Measurements from ENCODE around the gene VPS4A.
"Not testable (repeated sequence)": the region's sequence is repeated elsewhere in the genome, so short reads cannot be mapped to it uniquely, and the experiment has no call there.

The VPS4A gene

GRCh38 chr16:69293401-69293800 lies 17.7 kb upstream of the VPS4A start:
- H3K9me2 ChIP-seq (replicated peaks; ENCODE audit: low read depth, low read length) = no peaks in the 10 kb centered on the region
- no peak overlapping the region for H3K4me3 ChIP-seq (ENCODE audit: low read length, poor library complexity, severe bottlenecking)
- H3K9me3 ChIP-seq (ENCODE audit: insufficient read depth, low read depth, low read length) = no peaks in the 10 kb centered on the region
- H3K4me1 ChIP-seq (ENCODE audit: insufficient read depth, low read length, poor library complexity, severe bottlenecking) = no peaks in the 10 kb centered on the region
- no peaks in the 10 kb centered on the region for H3F3A ChIP-seq (ENCODE audit: low read depth)
- TF ChIP-seq, protein P1, sequence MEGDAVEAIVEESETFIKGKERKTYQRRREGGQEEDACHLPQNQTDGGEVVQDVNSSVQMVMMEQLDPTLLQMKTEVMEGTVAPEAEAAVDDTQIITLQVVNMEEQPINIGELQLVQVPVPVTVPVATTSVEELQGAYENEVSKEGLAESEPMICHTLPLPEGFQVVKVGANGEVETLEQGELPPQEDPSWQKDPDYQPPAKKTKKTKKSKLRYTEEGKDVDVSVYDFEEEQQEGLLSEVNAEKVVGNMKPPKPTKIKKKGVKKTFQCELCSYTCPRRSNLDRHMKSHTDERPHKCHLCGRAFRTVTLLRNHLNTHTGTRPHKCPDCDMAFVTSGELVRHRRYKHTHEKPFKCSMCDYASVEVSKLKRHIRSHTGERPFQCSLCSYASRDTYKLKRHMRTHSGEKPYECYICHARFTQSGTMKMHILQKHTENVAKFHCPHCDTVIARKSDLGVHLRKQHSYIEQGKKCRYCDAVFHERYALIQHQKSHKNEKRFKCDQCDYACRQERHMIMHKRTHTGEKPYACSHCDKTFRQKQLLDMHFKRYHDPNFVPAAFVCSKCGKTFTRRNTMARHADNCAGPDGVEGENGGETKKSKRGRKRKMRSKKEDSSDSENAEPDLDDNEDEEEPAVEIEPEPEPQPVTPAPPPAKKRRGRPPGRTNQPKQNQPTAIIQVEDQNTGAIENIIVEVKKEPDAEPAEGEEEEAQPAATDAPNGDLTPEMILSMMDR (conservative IDR thresholded peaks at IDR 0.05; ENCODE audit: low read length) = no peak
- TF ChIP-seq EZH2phosphoT487 (IDR thresholded peaks at IDR 0.05; ENCODE audit: borderline replicate concordance) = no peak
- H2AFZ ChIP-seq (ENCODE audit: low read length) = no peak overlapping the region
- no peak overlapping the region for H3K4me2 ChIP-seq (ENCODE audit: low read depth, low read length, poor library complexity, severe bottlenecking)
- no peaks in the 10 kb centered on the region for H3K27me3 ChIP-seq (ENCODE audit: insufficient read depth, low read length, poor library complexity, severe bottlenecking)
- H3K9ac ChIP-seq (ENCODE audit: low read depth, low read length, poor library complexity, severe bottlenecking) = no peak overlapping the region
- H3K36me3 ChIP-seq (ENCODE audit: insufficient read depth, low read length) = no peaks in the 10 kb centered on the region
- H4K20me1 ChIP-seq (ENCODE audit: insufficient read depth, low read length, poor library complexity, severe bottlenecking) = no peaks in the 10 kb centered on the region
- no peaks in the 10 kb centered on the region for H3K79me2 ChIP-seq (ENCODE audit: insufficient read depth, low read length)

DNA sequence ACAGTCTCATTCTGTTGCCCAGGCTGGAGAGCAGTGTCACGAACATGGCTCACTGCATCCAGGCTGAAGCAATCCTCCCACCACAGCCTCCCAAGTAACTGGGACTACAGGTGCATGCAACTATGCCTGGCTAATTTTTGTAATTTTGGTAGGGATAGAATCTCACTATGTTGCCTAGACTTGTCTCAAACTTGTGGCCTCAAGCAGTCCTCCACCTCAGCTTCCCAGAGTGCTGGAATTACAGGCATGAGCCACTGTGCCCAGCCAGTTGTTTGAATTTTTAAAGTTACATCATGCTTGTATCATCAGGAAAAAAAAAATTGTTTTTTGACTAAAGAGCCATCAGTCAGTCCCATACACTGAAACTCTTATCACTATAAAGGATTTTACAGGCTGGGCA lies 17.1 kb upstream of the VPS4A start:
- Histone ChIP-seq H4K20me1 (ENCODE audit: insufficient read depth, low read length, poor library complexity, severe bottlenecking) (no peaks in the 10 kb centered on the region), H3K27me3 (ENCODE audit: insufficient read depth, low read length, poor library complexity, severe bottlenecking) (no peaks in the 10 kb centered on the region), H3K9ac (ENCODE audit: low read depth, low read length, poor library complexity, severe bottlenecking) (no peak overlapping the region), H3F3A (ENCODE audit: low read depth) (no peaks in the 10 kb centered on the region), H3K9me3 (ENCODE audit: insufficient read depth, low read depth, low read length) (no peaks in the 10 kb centered on the region), H3K4me3 (ENCODE audit: low read length, poor library complexity, severe bottlenecking) (no peak overlapping the region), H2AFZ (ENCODE audit: low read length) (no peak overlapping the region), H3K36me3 (ENCODE audit: insufficient read depth, low read length) (no peaks in the 10 kb centered on the region), H3K4me2 (ENCODE audit: low read depth, low read length, poor library complexity, severe bottlenecking) (no peak overlapping the region), H3K9me2 (replicated peaks; ENCODE audit: low read depth, low read length) (no peaks in the 10 kb centered on the region), H3K4me1 (ENCODE audit: insufficient read depth, low read length, poor library complexity, severe bottlenecking) (no peaks in the 10 kb centered on the region), H3K79me2 (ENCODE audit: insufficient read depth, low read length) (no peaks in the 10 kb centered on the region)
- TF ChIP-seq, protein P1 (conservative IDR thresholded peaks at IDR 0.05; ENCODE audit: low read length) = no peak
- TF ChIP-seq EZH2phosphoT487 (IDR thresholded peaks at IDR 0.05; ENCODE audit: borderline replicate concordance) = no peak

GRCh38 chr16:69296771-69297170 lies 14.4 kb upstream of the VPS4A start:
- H3K9me3 ChIP-seq (ENCODE audit: insufficient read depth, low read depth, low read length); H3K4me1 ChIP-seq (ENCODE audit: insufficient read depth, low read length, poor library complexity, severe bottlenecking); H3K4me2 ChIP-seq (ENCODE audit: low read depth, low read length, poor library complexity, severe bottlenecking); H2AFZ ChIP-seq (ENCODE audit: low read length); H3K79me2 ChIP-seq (ENCODE audit: insufficient read depth, low read length); H3K4me3 ChIP-seq (ENCODE audit: low read length, poor library complexity, severe bottlenecking); H3K27me3 ChIP-seq (ENCODE audit: insufficient read depth, low read length, poor library complexity, severe bottlenecking); H3K9me2 ChIP-seq (replicated peaks; ENCODE audit: low read depth, low read length); H3F3A ChIP-seq (ENCODE audit: low read depth); H4K20me1 ChIP-seq (ENCODE audit: insufficient read depth, low read length, poor library complexity, severe bottlenecking); H3K9ac ChIP-seq (ENCODE audit: low read depth, low read length, poor library complexity, severe bottlenecking); H3K36me3 ChIP-seq (ENCODE audit: insufficient read depth, low read length): not testable (repeated sequence)

DNA sequence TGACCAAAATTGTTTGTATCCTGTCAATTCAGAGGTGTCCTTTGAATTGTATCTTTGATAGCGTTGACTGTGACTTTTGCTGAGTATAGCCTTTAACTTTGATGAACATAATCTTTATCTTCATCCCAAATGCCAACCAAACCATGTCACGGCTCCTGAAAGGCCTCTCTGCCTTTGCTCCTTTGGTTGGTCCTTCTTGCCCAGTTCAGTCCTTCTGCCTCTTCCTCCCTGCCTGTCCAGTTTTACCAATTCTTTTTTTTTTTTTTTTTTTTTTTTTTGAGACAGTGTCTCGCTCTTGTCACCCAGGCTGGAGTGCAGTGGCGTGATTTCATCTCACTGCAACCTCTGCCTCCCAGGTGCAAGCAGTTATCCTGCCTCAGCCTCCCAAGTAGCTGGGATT lies 12.9 kb upstream of the VPS4A start:
- TF ChIP-seq, protein P1 (conservative IDR thresholded peaks at IDR 0.05; ENCODE audit: low read length) = no peak
- TF ChIP-seq EZH2phosphoT487 (IDR thresholded peaks at IDR 0.05; ENCODE audit: borderline replicate concordance) = no peak

More for the DNA sequence above, 12.9 kb upstream of the VPS4A start:
- no peak overlapping the region for H2AFZ ChIP-seq (ENCODE audit: low read length)
- no peak overlapping the region for H3K4me3 ChIP-seq (ENCODE audit: low read length, poor library complexity, severe bottlenecking)
- H3K9me2 ChIP-seq (replicated peaks; ENCODE audit: low read depth, low read length) = no peaks in the 10 kb centered on the region
- H3K9me3 ChIP-seq (ENCODE audit: insufficient read depth, low read depth, low read length) = no peaks in the 10 kb centered on the region
- H3F3A ChIP-seq (ENCODE audit: low read depth) = no peaks in the 10 kb centered on the region
- peaks cover 7% of the 10 kb centered on the region; the same call in 1 of the 2 replicates for H3K36me3 ChIP-seq (ENCODE audit: insufficient read depth, low read length)
- H3K4me1 ChIP-seq (ENCODE audit: insufficient read depth, low read length, poor library complexity, severe bottlenecking) = no peaks in the 10 kb centered on the region
- H3K79me2 ChIP-seq (ENCODE audit: insufficient read depth, low read length) = no peaks in the 10 kb centered on the region
- H3K9ac ChIP-seq (ENCODE audit: low read depth, low read length, poor library complexity, severe bottlenecking) = no peak overlapping the region
- no peaks in the 10 kb centered on the region for H3K27me3 ChIP-seq (ENCODE audit: insufficient read depth, low read length, poor library complexity, severe bottlenecking)
- H4K20me1 ChIP-seq (ENCODE audit: insufficient read depth, low read length, poor library complexity, severe bottlenecking) = no peaks in the 10 kb centered on the region
- no peak overlapping the region for H3K4me2 ChIP-seq (ENCODE audit: low read depth, low read length, poor library complexity, severe bottlenecking)

Data from Loucy (cell line).